Activated CD8-positive, alpha-beta memory T cell treated with anti-CD3 and anti-CD28 coated beads for 36 hours (primary cell): ENCODE measurements around the gene SND1. TPM values are rescaled to one million over a fixed set of nuclear protein-coding genes. Genes with fewer than 3 reads are reported as not detected.

Source experiments
- CTCF ChIA-PET: fragments of 350-600 bp; sonication (Branson Sonifier 250); formaldehyde crosslinking; loops from one replicate; lab custom pipeline; 2021; ENCODE audit warnings: antibody characterized with exemption; lab: Charles Lee
- POLR2A ChIA-PET: fragments of 350-600 bp; sonication (Branson Sonifier 250); formaldehyde crosslinking; loops from one replicate; lab custom pipeline; 2021; ENCODE audit warnings: antibody characterized with exemption; lab: Charles Lee
- total RNA-seq, 2 experiments: library from RNA; stranded (reverse); gene quantifications; one replicate each; pipeline ENCODE4 v1.2.3, GENCODE V29; 2021

Gene SND1
- 100 to 1,000 TPM; 203 to 219 TPM for total RNA-seq

DNA sequence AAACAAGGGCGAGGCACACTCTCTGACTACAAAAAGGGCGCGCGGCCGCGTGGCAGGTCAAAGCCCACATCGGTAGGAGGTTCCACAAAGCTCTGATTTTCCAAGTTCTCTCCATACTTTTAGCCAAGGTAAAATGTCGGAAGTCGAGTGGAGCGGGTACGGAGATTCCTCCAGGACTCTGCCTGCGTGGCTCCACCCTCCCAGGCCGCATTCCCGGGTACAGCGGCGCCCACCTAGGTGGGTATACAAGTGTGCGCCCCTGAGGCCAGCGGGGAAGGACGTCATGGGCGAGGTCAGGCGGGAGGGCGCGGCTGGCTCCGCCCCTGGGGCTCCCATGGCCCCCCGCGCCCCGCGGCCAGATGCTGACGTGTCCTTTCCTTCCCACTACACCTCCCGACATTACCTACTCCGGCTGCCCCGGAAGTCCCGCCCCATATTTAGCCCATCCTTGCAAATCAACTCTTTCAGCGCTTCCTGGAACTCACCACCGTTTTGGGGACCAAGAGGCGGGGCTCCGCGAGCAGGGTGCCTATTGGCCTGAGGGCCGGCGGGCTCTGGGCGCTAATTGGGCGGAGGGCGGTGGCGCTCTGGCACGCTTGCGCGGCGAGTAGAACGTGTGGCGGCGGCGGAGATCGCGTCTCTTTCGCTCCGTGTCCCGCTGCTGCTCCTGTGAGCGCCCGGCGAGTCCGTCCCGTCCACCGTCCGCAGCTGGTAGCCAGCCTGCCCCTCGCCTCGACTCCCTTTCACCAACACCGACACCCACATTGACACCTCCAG is at the start of gene SND1:
Gene SND1, plus strand, starts transcription at position 639 of the 777 bp plus-strand sequence. CDS start 180 bp downstream, outside the sequence.
- ChIA-PET POLR2A (interaction anchor here (0.5 to 0.6 kb wide), 2 partner anchors 57 to 134 kb away, joined by 3 to 7 read pairs; no protein-coding TSS in a partner anchor), CTCF (no interaction called here)

DNA sequence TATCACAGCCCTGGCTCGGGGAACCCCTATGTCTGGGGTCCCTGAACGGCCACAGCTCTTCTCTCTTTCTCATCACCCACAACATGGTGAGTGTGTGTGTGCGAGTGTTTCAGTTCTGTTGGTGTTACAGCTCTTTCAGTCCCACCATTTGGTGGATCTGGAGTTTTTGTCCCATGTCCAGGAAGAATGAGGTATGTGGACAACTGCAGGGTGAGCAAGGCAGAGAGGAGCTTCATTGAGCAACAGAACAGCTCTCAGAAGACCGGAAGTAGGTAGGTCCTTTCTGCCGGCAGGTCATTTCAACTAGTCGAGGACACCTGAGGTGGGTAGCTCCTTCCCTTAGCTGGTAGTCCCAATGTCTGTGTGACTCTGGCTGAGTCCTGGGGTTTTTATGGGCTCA is 43.5 kb upstream of the SND1 start:
- CTCF ChIA-PET: no interaction called here

DNA sequence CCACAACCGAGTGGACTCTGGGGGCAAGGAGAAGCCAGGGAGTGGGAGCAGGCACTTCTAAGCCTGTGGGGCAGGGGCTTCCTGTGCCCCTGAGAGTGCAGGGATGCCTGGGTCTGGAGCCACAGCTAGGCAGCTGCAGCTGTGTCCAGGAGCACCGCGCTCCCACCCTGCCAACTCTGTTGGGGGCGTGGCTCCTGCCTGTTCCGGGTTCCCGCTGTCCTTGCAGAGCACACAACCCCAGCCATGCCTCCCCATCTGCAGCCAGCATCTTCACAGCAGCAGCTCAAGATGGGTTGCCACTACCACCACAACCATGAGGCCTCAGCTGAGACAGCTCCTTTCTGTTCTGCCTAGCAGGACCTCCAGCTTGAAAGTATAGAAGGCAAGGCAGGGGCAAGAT is 42.7 kb upstream of the SND1 start:
- CTCF ChIA-PET: no interaction called here
- POLR2A ChIA-PET: no interaction called here

More for the DNA sequence above, 43.5 kb upstream of the SND1 start:
- POLR2A ChIA-PET: no interaction called here

DNA sequence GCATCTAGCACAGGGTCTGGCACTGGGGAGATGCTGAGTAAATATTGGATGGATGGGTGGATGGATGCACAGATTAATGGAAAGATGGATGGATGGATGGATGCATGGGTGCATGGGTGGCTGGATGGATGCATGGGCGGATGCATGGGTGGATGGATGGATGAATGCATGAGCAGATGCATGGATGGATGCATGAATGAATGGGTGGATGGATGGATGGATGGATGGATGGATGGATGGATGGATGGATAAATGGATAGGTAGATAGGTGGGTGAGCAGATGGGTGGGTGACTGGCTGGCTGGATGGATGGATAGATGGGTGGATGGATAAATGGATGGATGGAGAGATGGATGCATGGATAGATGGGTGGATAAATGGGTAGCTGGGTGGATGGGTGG is 39.7 kb upstream of the SND1 start:
- ChIA-PET CTCF (no interaction called here), POLR2A (no interaction called here)

DNA sequence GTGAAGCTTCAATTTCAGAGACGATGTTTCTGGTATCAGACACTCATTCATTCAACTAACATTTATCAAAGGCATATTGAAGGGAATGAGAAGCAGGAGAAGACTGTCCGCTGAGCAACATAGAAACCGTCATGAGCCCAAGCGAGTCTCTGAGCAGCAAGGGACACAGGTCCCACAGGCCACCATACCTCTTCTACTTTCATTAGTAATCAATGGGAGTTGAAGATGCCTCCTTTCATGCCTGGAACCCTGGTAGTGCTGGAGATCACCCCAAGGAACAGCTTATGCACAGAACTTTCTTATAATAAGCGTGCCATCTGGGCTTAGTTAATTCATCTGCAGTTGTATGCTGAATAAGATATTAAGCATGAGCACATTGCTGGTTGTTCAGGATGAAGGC is 35.3 kb upstream of the SND1 start:
- ChIA-PET CTCF (no interaction called here), POLR2A (no interaction called here)

DNA sequence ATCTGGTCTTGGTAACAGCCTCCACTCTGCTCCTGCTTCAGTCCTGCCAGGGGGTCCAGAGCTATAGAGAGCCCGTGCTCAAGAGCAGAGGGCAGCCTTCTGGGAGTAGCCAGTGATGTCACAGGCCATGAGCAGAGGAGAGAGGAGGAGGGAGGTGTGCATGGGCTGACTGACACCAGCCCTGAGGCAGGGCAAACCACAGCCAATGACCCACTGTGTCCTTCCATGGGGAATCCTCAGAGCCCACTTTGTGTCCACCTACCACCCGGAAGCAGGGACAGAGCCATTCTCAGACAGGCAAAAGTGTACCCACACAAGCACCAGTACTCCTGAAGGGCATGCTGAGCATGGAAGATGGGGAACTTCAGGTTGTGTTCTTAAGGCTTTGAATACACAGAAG is 34.0 kb upstream of the SND1 start, which contains the start of gene PAX4:
Gene PAX4, minus strand, starts transcription at position 101 of the 400 bp plus-strand sequence. CDS start 2,214 bp downstream, outside the sequence.
- POLR2A ChIA-PET: no interaction called here
- CTCF ChIA-PET: no interaction called here

DNA sequence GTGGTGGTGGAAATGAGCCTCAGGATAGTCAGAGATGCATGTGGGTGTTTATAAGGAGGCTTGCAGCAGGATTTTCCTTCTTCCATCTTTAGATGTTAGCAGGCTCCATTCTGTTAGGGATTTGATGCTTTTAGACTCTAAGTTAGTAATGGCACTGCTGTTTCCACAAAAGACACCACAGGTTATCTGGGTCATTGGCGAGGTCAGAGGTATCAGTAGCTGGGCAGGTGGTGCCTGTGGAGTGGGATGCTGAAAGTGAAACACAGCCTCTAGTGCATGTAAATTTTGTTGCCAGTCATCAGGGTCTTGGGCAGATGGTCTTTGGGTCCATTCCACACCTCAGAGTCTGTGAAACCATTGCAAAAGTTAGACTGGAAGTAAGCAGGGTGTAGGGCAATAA is 33.2 kb upstream of the SND1 start:
- ChIA-PET POLR2A (no interaction called here), CTCF (no interaction called here)

DNA sequence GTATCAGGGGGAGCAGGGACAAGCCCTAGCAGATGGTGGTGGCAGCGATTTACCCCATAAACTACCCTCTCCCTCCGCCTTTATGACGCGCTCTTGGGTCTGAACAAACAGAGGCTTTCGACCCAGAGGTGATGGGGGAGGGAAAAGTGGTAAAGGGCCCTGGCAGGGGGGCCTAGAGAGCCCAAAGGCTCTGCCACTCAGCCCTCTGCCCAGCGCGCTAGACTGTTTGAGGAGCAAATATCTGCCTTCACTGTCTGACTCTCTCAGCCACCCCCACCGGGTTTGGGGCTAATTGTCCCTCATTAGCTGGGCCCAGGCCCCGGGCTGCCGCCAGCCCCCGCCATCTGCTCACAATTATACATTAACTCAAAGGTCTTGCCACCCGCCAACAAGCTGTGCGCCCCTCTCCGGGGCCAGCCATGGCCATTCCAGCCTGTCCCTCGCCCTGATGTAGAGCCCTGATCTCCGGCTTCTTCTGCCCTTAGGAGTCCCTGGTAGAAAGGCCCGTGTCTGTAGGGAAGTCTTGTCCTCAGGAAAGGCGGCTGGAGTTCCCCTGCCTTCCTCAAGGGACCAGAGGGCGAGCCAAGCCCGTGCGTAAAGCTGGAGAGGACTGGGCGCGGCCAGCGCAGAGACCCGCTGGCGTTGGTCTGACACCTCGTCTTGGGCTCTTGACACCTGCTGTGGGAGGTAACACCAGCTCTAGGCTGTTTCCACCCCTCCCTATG is 32.2 kb upstream of the SND1 start:
- CTCF ChIA-PET: no interaction called here
- POLR2A ChIA-PET: no interaction called here

DNA sequence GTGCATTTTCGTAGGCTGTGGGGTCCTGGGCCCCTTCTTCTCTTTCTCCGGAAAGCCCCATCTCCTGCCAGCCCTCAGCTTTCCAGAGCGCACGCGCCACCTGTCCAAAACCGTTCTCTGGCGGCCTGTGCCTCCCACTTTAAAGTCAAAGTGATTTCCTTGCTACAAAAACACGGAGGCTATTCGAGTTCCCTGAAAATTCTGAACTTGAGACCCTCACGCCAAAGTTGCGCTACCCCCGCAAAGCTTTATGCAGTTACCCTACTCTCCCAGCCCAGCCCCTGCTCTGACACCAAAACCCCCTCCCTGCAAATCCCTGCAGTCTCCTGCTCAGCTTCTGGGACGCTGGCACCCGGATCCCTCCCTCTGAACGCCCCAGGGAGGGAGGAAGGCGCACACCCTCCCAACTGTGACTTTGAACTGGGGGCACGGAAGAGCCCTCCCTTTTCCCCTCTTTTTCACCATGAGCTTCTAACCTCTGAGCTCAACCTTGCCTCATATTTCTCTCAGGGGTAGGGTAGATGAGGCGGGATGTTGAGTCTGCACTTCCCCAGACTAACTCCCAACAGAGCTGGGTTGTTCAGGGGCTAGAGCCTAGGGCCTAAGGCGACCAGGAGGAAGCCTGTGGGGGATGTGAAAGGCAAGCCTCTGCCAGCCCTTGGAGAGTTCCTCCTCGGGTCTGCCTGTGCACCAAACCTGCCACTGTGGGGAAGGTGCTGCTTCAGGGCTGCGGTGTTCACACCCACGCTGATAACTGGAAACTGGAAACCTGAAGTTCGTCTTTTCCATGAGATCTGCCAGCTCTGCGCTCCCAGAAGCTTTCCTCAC is 31.4 kb upstream of the SND1 start:
- ChIA-PET CTCF (no interaction called here), POLR2A (no interaction called here)

DNA sequence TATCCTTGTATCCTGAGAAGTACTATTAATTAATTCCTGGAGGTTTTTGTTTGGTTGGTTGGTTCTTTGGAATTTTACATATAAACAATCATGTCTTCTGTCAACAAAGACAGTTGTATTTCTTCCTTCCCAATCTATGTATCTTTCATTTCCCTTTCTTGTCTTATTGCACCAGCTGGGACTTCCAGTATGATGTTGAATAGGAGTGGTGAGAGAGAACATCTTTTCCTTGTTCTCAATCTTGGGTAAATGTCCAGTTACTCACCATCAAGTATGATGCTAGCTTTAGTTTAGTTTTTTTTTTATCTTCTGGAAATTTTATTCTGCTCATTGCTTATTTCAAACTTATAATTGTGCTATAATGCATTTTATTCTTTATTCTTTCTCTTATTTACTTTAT is 26.7 kb upstream of the SND1 start:
- ChIA-PET POLR2A (no interaction called here), CTCF (no interaction called here)

DNA sequence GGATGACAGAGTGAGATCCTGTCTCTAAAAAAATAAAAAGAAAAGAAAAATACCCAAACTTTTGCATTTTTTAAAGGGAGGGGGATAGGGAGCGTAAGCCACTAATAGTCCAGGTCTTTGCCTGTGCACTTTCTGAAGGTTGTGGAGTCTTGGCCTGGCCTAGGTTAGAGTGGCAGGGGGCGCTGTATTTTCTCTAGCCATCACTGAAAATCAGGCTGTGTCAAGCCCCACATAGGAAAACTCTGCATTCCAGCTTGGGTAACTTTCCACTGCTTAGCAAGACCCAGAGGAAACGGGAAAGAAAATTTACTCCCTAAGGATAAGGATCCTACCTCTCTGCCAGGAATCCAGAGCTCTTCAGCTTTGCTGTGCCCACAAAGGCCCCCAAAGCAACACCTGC is 23.5 kb upstream of the SND1 start:
- POLR2A ChIA-PET: no interaction called here

DNA sequence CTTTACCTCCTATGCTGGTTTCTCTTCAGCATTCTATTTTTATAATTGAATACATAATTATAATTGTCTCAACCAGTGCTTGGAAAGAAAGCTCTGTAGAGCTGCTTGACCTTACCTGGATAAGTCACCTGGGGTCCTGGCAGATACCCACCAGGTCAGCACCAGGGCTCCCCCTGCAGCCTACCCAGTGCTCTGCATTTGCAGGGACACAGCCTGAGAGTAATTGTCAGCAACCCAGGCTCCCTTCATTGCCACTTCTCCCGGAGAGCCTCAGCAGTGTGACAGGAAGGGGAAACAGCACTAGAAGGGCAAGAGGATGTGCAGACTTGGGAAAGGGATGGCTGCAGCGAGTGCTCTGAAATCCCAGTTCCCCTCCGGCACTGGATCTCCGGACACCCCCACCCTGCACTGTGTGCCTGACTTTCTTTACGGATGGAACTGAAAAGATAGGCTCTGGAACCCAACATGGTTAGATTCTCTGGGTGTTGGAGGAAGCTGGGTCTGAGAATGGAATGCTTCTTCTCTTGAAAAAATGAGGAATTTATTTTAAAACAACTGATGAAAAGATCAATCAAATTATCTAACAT is 22.6 kb upstream of the SND1 start:
- CTCF ChIA-PET: interaction anchor here (0.6 to 0.7 kb wide), 2 partner anchors 39 to 326 kb away, joined by 3 read pairs; no protein-coding TSS in a partner anchor
- POLR2A ChIA-PET: no interaction called here

More for the DNA sequence above, 23.5 kb upstream of the SND1 start:
- CTCF ChIA-PET: no interaction called here

DNA sequence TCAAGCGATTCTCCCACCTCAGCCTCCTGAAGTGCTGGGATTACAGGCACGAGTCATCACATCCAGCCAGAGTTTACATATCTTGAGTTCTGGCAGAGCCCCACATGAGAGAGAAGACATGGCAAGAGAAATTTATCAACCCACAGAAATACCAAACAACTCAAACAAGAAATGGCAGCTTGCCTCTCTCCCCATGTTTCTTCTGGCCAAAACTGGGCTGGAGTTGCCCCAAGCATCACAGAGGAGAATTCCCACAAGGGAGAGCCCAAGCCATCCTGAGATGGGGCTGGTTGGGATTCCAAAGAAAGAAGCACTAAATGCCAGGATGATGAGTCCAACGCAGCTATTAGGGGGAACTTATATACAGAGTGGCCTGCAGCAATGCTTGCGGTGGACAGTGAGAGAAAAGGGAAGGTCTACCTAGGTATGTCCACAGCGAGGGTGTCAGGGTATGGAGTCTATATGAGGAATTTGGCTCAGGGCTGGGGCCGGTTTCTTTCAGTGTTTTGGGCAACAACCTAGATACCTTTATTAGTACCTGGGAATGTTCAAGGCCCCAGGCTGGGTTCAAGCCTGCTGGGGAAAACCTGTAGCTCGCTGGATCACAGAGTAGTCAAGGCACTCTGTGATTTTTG is 19.6 kb upstream of the SND1 start:
- CTCF ChIA-PET: no interaction called here
- POLR2A ChIA-PET: no interaction called here

DNA sequence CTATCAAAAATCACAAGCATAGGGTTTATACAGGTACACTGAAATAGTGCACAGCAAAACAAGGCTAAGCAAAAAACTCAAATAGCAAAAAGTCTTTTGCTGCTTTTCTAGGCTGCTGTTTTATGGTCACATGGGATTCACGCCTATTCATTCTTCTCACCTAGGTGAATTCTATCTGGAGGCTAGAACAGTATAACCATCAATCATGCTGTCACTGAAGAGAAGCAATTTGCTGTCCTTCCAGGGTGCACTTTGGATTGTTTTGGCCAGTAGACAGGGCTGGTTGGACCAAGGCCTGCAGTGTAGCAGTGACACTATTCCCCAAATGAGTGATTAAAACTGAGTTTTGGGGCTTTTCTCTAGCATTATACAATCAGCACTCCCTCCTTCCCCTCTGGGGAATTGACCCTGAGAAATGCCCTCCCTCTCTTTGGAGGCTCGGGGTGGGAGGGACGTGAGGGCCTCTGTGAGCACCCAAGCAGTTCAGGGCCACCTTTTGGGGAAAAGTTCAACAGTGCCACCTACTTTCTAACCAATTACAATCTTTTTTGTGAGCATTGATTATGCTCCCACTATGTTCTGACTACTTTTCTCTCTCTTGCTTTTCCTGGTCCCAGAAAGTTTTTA is 16.2 kb upstream of the SND1 start:
- CTCF ChIA-PET: no interaction called here
- POLR2A ChIA-PET: interaction anchor here (0.7 kb wide), 1 partner anchor 135 kb away, joined by 4 read pairs; no protein-coding TSS in a partner anchor

DNA sequence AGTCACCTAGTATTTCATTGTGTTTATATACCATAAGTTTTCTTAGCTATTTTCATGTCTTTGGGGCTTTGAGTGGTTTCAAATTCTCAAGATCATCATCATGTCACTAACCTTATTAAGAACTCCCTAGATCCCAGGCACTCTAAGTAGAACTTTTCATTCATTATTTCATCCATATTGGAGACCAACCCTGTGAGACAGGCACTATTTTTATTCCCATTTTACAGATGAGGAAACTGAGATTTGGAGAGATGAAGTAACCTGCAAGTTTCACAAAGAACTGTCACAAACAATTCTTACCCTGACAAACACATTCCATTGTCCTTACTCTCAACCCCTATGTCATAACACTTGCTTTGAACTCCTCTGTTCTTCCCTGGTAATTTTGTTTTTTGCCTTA is 13.8 kb upstream of the SND1 start:
- ChIA-PET CTCF (no interaction called here), POLR2A (no interaction called here)

DNA sequence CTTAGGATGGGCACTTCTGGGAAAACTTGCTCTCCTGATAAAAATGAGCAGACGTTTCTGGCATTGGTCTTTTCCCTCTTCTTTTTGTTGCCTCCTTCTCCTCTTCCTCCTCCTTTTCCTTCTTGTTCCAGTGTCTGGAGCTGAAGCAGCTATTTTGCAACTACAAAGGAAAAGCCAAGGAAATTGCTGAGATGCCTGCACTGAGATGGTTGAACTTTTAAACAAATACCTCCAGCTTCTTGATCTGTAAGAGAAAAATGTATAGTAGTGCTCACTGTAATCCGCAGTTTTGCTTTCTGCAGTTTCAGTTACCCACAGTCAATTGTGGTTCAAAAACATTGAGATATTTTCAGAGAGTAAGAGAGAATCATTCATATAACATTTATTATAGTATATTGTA is 7.5 kb upstream of the SND1 start:
- ChIA-PET POLR2A (no interaction called here), CTCF (no interaction called here)

DNA sequence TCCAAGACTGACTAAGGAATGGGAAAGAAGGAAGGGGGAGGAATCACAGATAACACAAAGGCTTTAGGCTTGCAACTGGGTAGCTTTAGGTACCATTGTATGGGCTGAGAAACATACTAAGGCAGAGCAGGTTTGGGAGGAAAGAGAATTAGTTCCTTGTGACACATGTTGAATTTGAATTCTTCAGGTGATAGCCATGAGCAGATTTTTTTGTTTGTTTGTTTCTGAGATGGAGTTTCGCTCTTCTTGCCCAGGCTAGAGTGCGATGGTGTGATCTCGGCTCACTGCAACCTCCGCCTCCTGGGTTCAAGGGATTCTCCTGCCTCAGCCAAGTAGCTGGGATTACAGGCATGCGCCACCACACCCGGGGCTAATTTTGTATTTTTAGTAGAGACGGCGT is 4.4 kb upstream of the SND1 start:
- CTCF ChIA-PET: no interaction called here
- POLR2A ChIA-PET: no interaction called here

DNA sequence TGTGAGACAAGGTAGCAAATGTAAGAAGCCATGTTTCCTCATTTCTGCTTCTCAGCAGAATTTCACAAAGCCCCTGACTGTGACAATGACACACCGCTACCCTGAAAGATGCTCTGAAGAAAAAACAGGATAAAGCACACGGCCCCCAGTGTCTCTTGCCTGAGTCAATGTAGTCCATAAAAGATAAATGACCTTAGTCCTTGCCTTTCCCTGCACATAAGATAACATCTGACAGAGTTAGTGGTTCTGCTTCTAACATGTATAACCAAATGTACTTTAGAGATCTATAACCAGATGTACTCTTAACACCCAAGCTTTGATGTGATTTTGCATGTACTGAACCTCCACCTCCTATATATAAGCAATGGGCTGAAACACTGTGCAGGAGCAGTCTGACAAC is 3.0 kb upstream of the SND1 start:
- ChIA-PET POLR2A (no interaction called here), CTCF (interaction anchor here (1.0 kb wide), 1 partner anchor 26 kb away, joined by 4 read pairs; no protein-coding TSS in a partner anchor)
